ENCODE data around the gene TMEM74B.

The TMEM74B gene

GRCh38 chr20:1177680-1178079 lies 7.1 kb downstream of the TMEM74B start:
- Histone ChIP-seq H3K4me1 (ENCODE audit: control insufficient read depth, insufficient read depth, low read length, unreplicated experiment) (no peaks in the 10 kb centered on the region), H3K36me3 (ENCODE audit: insufficient read depth, low read length) (no peaks in the 10 kb centered on the region), H3K27me3 (ENCODE audit: insufficient read depth, low read length) (peaks cover 5% of the 10 kb centered on the region; the same call in 1 of the 2 replicates), H3K4me3 (ENCODE audit: low read depth, low read length) (no peak overlapping the region), H3K27ac (ENCODE audit: low read depth, low read length) (no peak overlapping the region), H2AFZ (ENCODE audit: low read length, unreplicated experiment) (no peak overlapping the region), H3K79me2 (ENCODE audit: control insufficient read depth, insufficient read depth, low read length, unreplicated experiment) (no peaks in the 10 kb centered on the region)

GRCh38 chr20:1174787-1175186 lies 10.0 kb downstream of the TMEM74B start:
- H3K36me3 ChIP-seq (ENCODE audit: insufficient read depth, low read length): no peaks in the 10 kb centered on the region
- H3K27me3 ChIP-seq (ENCODE audit: insufficient read depth, low read length): no peaks in the 10 kb centered on the region
- H2AFZ ChIP-seq (ENCODE audit: low read length, unreplicated experiment): no peak overlapping the region
- no peak overlapping the region for H3K27ac ChIP-seq (ENCODE audit: low read depth, low read length)
- H3K79me2 ChIP-seq (ENCODE audit: control insufficient read depth, insufficient read depth, low read length, unreplicated experiment): no peaks in the 10 kb centered on the region
- H3K4me1 ChIP-seq (ENCODE audit: control insufficient read depth, insufficient read depth, low read length, unreplicated experiment): no peaks in the 10 kb centered on the region
- H3K4me3 ChIP-seq (ENCODE audit: low read depth, low read length): no peak overlapping the region

- Histone ChIP-seq H3K36me3 (ENCODE audit: insufficient read depth, low read length) (no peaks in the 10 kb centered on the region), H3K27ac (ENCODE audit: low read depth, low read length) (no peak overlapping the region), H3K4me3 (ENCODE audit: low read depth, low read length) (no peak overlapping the region), H3K27me3 (ENCODE audit: insufficient read depth, low read length) (no peaks in the 10 kb centered on the region), H2AFZ (ENCODE audit: low read length, unreplicated experiment) (no peak overlapping the region), H3K79me2 (ENCODE audit: control insufficient read depth, insufficient read depth, low read length, unreplicated experiment) (no peaks in the 10 kb centered on the region), H3K4me1 (ENCODE audit: control insufficient read depth, insufficient read depth, low read length, unreplicated experiment) (no peaks in the 10 kb centered on the region)
Observed at GRCh38 chr20:1173698-1174097, 11.1 kb downstream of the TMEM74B start.

GRCh38 chr20:1171461-1172093 lies 13.2 kb downstream of the TMEM74B start:
- Histone ChIP-seq H3K36me3 (ENCODE audit: insufficient read depth, low read length) (peaks cover 11% of the 10 kb centered on the region; the same call in 1 of the 2 replicates), H2AFZ (ENCODE audit: low read length, unreplicated experiment) (no peak overlapping the region)

GRCh38 chr20:1169224-1169623 lies 15.6 kb downstream of the TMEM74B start:
- H3K79me2 ChIP-seq (ENCODE audit: control insufficient read depth, insufficient read depth, low read length, unreplicated experiment): no peaks in the 10 kb centered on the region
- H3K4me3 ChIP-seq (ENCODE audit: low read depth, low read length): no peak overlapping the region
- H2AFZ ChIP-seq (ENCODE audit: low read length, unreplicated experiment): no peak overlapping the region
- no peaks in the 10 kb centered on the region for H3K4me1 ChIP-seq (ENCODE audit: control insufficient read depth, insufficient read depth, low read length, unreplicated experiment)
- no peaks in the 10 kb centered on the region for H3K27me3 ChIP-seq (ENCODE audit: insufficient read depth, low read length)
- H3K36me3 ChIP-seq (ENCODE audit: insufficient read depth, low read length): peaks cover 19% of the 10 kb centered on the region
- no peak overlapping the region for H3K27ac ChIP-seq (ENCODE audit: low read depth, low read length)

More at GRCh38 chr20:1171461-1172093, 13.2 kb downstream of the TMEM74B start:
- Histone ChIP-seq H3K4me1 (ENCODE audit: control insufficient read depth, insufficient read depth, low read length, unreplicated experiment) (no peaks in the 10 kb centered on the region), H3K27ac (ENCODE audit: low read depth, low read length) (no peak overlapping the region), H3K79me2 (ENCODE audit: control insufficient read depth, insufficient read depth, low read length, unreplicated experiment) (no peaks in the 10 kb centered on the region), H3K4me3 (ENCODE audit: low read depth, low read length) (no peak overlapping the region), H3K27me3 (ENCODE audit: insufficient read depth, low read length) (no peaks in the 10 kb centered on the region)

- no peak overlapping the region for H3K4me3 ChIP-seq (ENCODE audit: low read depth, low read length)
- no peaks in the 10 kb centered on the region for H3K4me1 ChIP-seq (ENCODE audit: control insufficient read depth, insufficient read depth, low read length, unreplicated experiment)
- H2AFZ ChIP-seq (ENCODE audit: low read length, unreplicated experiment): no peak overlapping the region
- H3K27me3 ChIP-seq (ENCODE audit: insufficient read depth, low read length): no peaks in the 10 kb centered on the region
- no peaks in the 10 kb centered on the region for H3K79me2 ChIP-seq (ENCODE audit: control insufficient read depth, insufficient read depth, low read length, unreplicated experiment)
- H3K36me3 ChIP-seq (ENCODE audit: insufficient read depth, low read length): peaks cover 24% of the 10 kb centered on the region
- H3K27ac ChIP-seq (ENCODE audit: low read depth, low read length): no peak overlapping the region
Observed at GRCh38 chr20:1166948-1167720, 17.6 kb downstream of the TMEM74B start.

- H3K27ac ChIP-seq (ENCODE audit: low read depth, low read length): no peak overlapping the region
- H3K4me1 ChIP-seq (ENCODE audit: control insufficient read depth, insufficient read depth, low read length, unreplicated experiment): no peaks in the 10 kb centered on the region
- no peaks in the 10 kb centered on the region for H3K79me2 ChIP-seq (ENCODE audit: control insufficient read depth, insufficient read depth, low read length, unreplicated experiment)
- no peaks in the 10 kb centered on the region for H3K27me3 ChIP-seq (ENCODE audit: insufficient read depth, low read length)
- no peak overlapping the region for H2AFZ ChIP-seq (ENCODE audit: low read length, unreplicated experiment)
- H3K36me3 ChIP-seq (ENCODE audit: insufficient read depth, low read length): peaks cover 24% of the 10 kb centered on the region
- no peak overlapping the region for H3K4me3 ChIP-seq (ENCODE audit: low read depth, low read length)
Observed at GRCh38 chr20:1165941-1166340, 18.8 kb downstream of the TMEM74B start.

GRCh38 chr20:1165521-1165920 lies 19.3 kb downstream of the TMEM74B start:
- Histone ChIP-seq H3K27ac (ENCODE audit: low read depth, low read length) (no peak overlapping the region), H2AFZ (ENCODE audit: low read length, unreplicated experiment) (no peak overlapping the region), H3K79me2 (ENCODE audit: control insufficient read depth, insufficient read depth, low read length, unreplicated experiment) (no peaks in the 10 kb centered on the region), H3K4me3 (ENCODE audit: low read depth, low read length) (no peak overlapping the region), H3K4me1 (ENCODE audit: control insufficient read depth, insufficient read depth, low read length, unreplicated experiment) (no peaks in the 10 kb centered on the region), H3K27me3 (ENCODE audit: insufficient read depth, low read length) (no peaks in the 10 kb centered on the region), H3K36me3 (ENCODE audit: insufficient read depth, low read length) (peaks cover 28% of the 10 kb centered on the region)

GRCh38 chr20:1164871-1165270 lies 19.9 kb downstream of the TMEM74B start:
- no peaks in the 10 kb centered on the region for H3K27me3 ChIP-seq (ENCODE audit: insufficient read depth, low read length)
- H3K27ac ChIP-seq (ENCODE audit: low read depth, low read length): no peak overlapping the region
- no peaks in the 10 kb centered on the region for H3K79me2 ChIP-seq (ENCODE audit: control insufficient read depth, insufficient read depth, low read length, unreplicated experiment)
- peaks cover 29% of the 10 kb centered on the region for H3K36me3 ChIP-seq (ENCODE audit: insufficient read depth, low read length)
- H3K4me3 ChIP-seq (ENCODE audit: low read depth, low read length): no peak overlapping the region
- H2AFZ ChIP-seq (ENCODE audit: low read length, unreplicated experiment): no peak overlapping the region
- H3K4me1 ChIP-seq (ENCODE audit: control insufficient read depth, insufficient read depth, low read length, unreplicated experiment): no peaks in the 10 kb centered on the region

GRCh38 chr20:1163653-1164052 lies 21.1 kb downstream of the TMEM74B start:
- no peak overlapping the region for H3K4me3 ChIP-seq (ENCODE audit: low read depth, low read length)
- peaks cover 29% of the 10 kb centered on the region for H3K36me3 ChIP-seq (ENCODE audit: insufficient read depth, low read length)
- H2AFZ ChIP-seq (ENCODE audit: low read length, unreplicated experiment): no peak overlapping the region
- H3K4me1 ChIP-seq (ENCODE audit: control insufficient read depth, insufficient read depth, low read length, unreplicated experiment): no peaks in the 10 kb centered on the region
- H3K27ac ChIP-seq (ENCODE audit: low read depth, low read length): no peak overlapping the region
- no peaks in the 10 kb centered on the region for H3K79me2 ChIP-seq (ENCODE audit: control insufficient read depth, insufficient read depth, low read length, unreplicated experiment)
- no peaks in the 10 kb centered on the region for H3K27me3 ChIP-seq (ENCODE audit: insufficient read depth, low read length)

GRCh38 chr20:1163105-1163504 lies 21.7 kb downstream of the TMEM74B start:
- Histone ChIP-seq H3K4me1 (ENCODE audit: control insufficient read depth, insufficient read depth, low read length, unreplicated experiment) (no peaks in the 10 kb centered on the region), H3K79me2 (ENCODE audit: control insufficient read depth, insufficient read depth, low read length, unreplicated experiment) (no peaks in the 10 kb centered on the region), H3K36me3 (ENCODE audit: insufficient read depth, low read length) (peaks cover 29% of the 10 kb centered on the region), H3K27me3 (ENCODE audit: insufficient read depth, low read length) (no peaks in the 10 kb centered on the region), H2AFZ (ENCODE audit: low read length, unreplicated experiment) (no peak overlapping the region), H3K27ac (ENCODE audit: low read depth, low read length) (no peak overlapping the region), H3K4me3 (ENCODE audit: low read depth, low read length) (no peak overlapping the region)
